HAP-1 (cell line): Measurements from ENCODE around the gene BRK1.
"Not testable (repeated sequence)": the region's sequence is repeated elsewhere in the genome, so short reads cannot be mapped to it uniquely, and the experiment has no call there.

Experiments
- DNase-seq, 2 experiments: peaks; one replicate each; pipeline ENCODE4 v3.0.0-alpha.2; 2016 to 2020; ENCODE audit warnings: low spot score in 2 of 2
- H3K27me3 ChIP-seq: fragments of 250-450 bp; sonication (Bioruptor Pico); 2 replicates; pipeline ENCODE4 v1.5.1; 2020; ENCODE audit warnings: low read depth, mild to moderate bottlenecking, moderate library complexity
- H3K36me3 ChIP-seq: fragments of 250-450 bp; sonication (Bioruptor Pico); replicated peaks from 2 replicates; pipeline ENCODE4 v1.5.1; 2020; ENCODE audit warnings: mild to moderate bottlenecking
- H3K4me1 ChIP-seq: fragments of 250-450 bp; sonication (Bioruptor Pico); 2 replicates; pipeline ENCODE4 v1.5.1; 2020; ENCODE audit warnings: mild to moderate bottlenecking
- H3K4me3 ChIP-seq: fragments of 250-450 bp; sonication (Bioruptor Pico); 2 replicates; pipeline ENCODE4 v1.5.1; 2020; ENCODE audit warnings: mild to moderate bottlenecking, moderate library complexity
- H3K9me3 ChIP-seq: fragments of 250-450 bp; sonication (Bioruptor Pico); 2 replicates; pipeline ENCODE4 v1.5.1; 2020; ENCODE audit warnings: mild to moderate bottlenecking, moderate library complexity
- in situ Hi-C: fragments of 300-500 bp; cut with MboI; formaldehyde crosslinking; loops from 3 replicates; pipeline ENCODE4 v1.14.3; 2020; ENCODE audit warnings: low sequenced_read_pairs, inconsistent platforms, mixed read lengths

Gene BRK1

GRCh38 chr3:10175334-10175733 lies 59.9 kb downstream of the BRK1 start:
- H3K9me3 ChIP-seq, H3K27me3 ChIP-seq, H3K4me1 ChIP-seq, in situ Hi-C loops, H3K36me3 ChIP-seq, DNase-seq, H3K4me3 ChIP-seq: not testable (repeated sequence)

- in situ Hi-C loops, DNase-seq, H3K27me3 ChIP-seq, H3K4me1 ChIP-seq, H3K36me3 ChIP-seq, H3K9me3 ChIP-seq, H3K4me3 ChIP-seq: not testable (repeated sequence)
Measured at GRCh38 chr3:10176150-10176549, 60.7 kb downstream of the BRK1 start.
